Gastrocnemius medialis (tissue), 4 donors: Measurements from ENCODE around the gene HAPSTR1.

ENCODE experiments used
- CTCF ChIP-seq, 5 experiments: fragments of 450-650 bp in 3 of 5; fragments of 200-600 bp in 2 of 5; sonication (generic) in 2 of 5; IDR thresholded peaks in 4 of 5; conservative IDR thresholded peaks in 1 of 5; 1 replicate in 4 of 5; 2 replicates in 1 of 5; pipeline ENCODE4 v1.5.1; 2016 to 2019; ENCODE audit warnings: antibody characterized with exemption in 5 of 5, mild to moderate bottlenecking in 3 of 5, moderate library complexity in 3 of 5
- POLR2A ChIP-seq, 2 donors: fragments of 450-650 bp; IDR thresholded peaks; one replicate each; pipeline ENCODE4 v1.6.1; 2017; ENCODE audit warnings: antibody characterized with exemption in 2 of 2, mild to moderate bottlenecking in 2 of 2, moderate library complexity in 2 of 2

- TF ChIP-seq CTCF (IDR thresholded peaks at IDR 0.05 in 4 of 5, conservative IDR thresholded peaks at IDR 0.05 in 1 of 5) (no peak), POLR2A (IDR thresholded peaks at IDR 0.05) (no peak)
These were observed 9.0 kb upstream of the HAPSTR1 start for GRCh38 chr16:9082422-9082821.
